Muscle layer of duodenum (tissue), 2 donors: ENCODE data around the gene NSMCE4A.

Experiments used
- H3K27ac ChIP-seq: one replicate; pipeline ENCODE4 v1.7.0; 2013; ENCODE audit warnings: mild to moderate bottlenecking, low read length
- H3K27me3 ChIP-seq: one replicate; pipeline ENCODE4 v1.7.0; 2013; ENCODE audit warnings: low read depth, mild to moderate bottlenecking, control low read depth, low read length
- H3K36me3 ChIP-seq, 2 donors: one replicate each; pipeline ENCODE4 v1.7.0; 2013; ENCODE audit warnings: low read length in 2 of 2, control low read depth in 1 of 2, mild to moderate bottlenecking in 1 of 2; ENCODE audit not compliant: insufficient read depth in 2 of 2, control insufficient read depth in 1 of 2
- H3K4me1 ChIP-seq, 2 donors: one replicate each; pipeline ENCODE4 v1.7.0; 2013; ENCODE audit warnings: low read length in 2 of 2, mild to moderate bottlenecking in 2 of 2, control low read depth in 1 of 2, moderate library complexity in 1 of 2; ENCODE audit not compliant: insufficient read depth in 2 of 2, control insufficient read depth in 1 of 2
- H3K4me3 ChIP-seq, 2 donors: one replicate each; pipeline ENCODE4 v1.7.0; 2013; ENCODE audit warnings: low read length in 2 of 2, low read depth in 1 of 2, mild to moderate bottlenecking in 1 of 2
- H3K9me3 ChIP-seq, 2 donors: one replicate each; pipeline ENCODE4 v1.7.0; 2013; ENCODE audit warnings: low read length in 2 of 2, control low read depth in 1 of 2, mild to moderate bottlenecking in 1 of 2; ENCODE audit not compliant: control insufficient read depth in 1 of 2
- donor health status: healthy.

Gene NSMCE4A

DNA sequence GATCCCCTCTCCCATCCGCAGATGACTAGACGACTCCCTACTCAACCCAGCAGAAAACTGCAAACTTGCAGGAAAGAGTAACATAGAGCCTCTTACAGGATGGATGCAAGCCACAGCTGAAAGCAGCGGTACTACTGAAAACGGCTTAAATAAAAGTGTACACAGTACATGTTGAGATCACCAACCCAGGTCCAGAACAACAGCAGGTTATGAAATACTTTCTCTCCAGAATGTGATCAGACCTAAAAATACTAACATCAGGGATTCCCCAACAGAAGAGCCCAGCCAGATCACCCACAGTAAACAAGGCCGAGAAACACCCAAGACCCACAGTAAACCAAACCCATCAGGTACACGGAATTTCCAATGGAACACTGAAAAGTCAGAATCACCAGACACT lies 60.4 kb downstream of the NSMCE4A start:
- Histone ChIP-seq H3K27ac (no peak overlapping the region), H3K36me3 (peaks cover 16 to 17% of the 10 kb centered on the region in 2 donors), H3K4me3 (no peak overlapping the region), H3K27me3 (no peaks in the 10 kb centered on the region), H3K4me1 (peaks cover 0 to 6% of the 10 kb centered on the region in 2 donors), H3K9me3 (no peaks in the 10 kb centered on the region)

DNA sequence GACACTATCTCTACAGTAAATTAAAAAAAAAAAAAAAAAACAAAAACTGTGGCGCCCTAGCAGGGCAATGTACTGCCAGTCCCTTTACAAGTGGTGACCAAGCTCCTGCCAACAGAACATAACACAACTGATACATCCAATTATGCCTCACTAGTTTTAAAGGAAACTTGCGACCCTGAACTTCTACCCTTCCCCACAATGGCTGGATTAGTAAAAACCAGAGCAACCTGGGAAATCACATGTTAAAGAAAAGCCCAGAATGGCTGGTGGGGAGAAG lies 63.7 kb downstream of the NSMCE4A start:
- H3K4me3 ChIP-seq: no peak overlapping the region
- H3K27me3 ChIP-seq: no peaks in the 10 kb centered on the region
- H3K4me1 ChIP-seq: peaks cover 0 to 6% of the 10 kb centered on the region in 2 donors
- H3K27ac ChIP-seq: no peak overlapping the region
- peaks cover 13 to 24% of the 10 kb centered on the region in 2 donors for H3K36me3 ChIP-seq
- no peaks in the 10 kb centered on the region for H3K9me3 ChIP-seq

DNA sequence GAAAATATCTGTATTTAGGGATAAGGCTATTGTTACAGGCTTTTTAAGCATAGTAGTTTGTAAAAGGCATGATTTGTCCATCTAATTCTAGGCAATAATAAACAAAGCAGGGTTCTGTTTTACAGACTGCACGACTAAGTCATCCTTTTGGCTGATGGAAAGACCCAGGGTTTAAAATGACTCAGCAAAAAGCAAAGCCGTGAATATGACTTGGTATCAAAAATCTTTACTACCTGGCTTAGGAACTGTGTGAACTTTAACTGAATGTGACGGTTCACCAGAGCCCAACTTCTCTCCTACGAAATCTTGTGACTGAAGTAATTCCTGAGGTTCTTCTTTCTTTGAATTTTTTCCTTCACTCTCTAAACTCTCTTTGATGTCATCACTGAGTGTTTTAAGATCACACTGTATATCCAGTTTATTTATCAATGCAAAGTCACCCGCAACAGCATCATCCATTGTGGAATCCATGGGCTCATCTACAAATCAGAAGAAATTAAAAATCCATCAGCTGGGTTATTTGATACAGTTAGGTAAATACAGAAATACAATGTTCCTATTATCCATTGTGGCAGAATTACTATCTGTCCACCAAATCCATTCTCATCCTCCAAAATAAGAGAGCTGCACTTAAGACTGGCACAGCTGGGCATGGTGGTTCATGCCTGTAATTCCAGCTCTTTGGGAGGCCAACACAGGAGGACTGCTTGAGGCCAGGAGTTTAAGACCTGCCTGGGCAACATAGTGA lies 64.2 kb downstream of the NSMCE4A start:
- no peaks in the 10 kb centered on the region for H3K9me3 ChIP-seq
- H3K27me3 ChIP-seq: no peaks in the 10 kb centered on the region
- no peak overlapping the region for H3K27ac ChIP-seq
- H3K4me1 ChIP-seq: peaks cover 0 to 6% of the 10 kb centered on the region in 2 donors
- H3K4me3 ChIP-seq: no peak overlapping the region
- peaks cover 13 to 24% of the 10 kb centered on the region in 2 donors for H3K36me3 ChIP-seq
